Endothelial cell (in vitro differentiated cells): ENCODE results near the gene OSBP2. TPM values are rescaled to one million over a fixed set of nuclear protein-coding genes. Genes with fewer than 3 reads are reported as not detected.

Experiments
- DNase-seq: peaks from one replicate; pipeline ENCODE4 v3.0.0; 2021; ENCODE audit warnings: low spot score
- H3K27ac Mint-ChIP-seq: one replicate; pipeline ENCODE4 v1.8.0; 2021; ENCODE audit warnings: mixed read lengths, inconsistent platforms; ENCODE audit not compliant: unreplicated experiment
- H3K27me3 Mint-ChIP-seq: one replicate; pipeline ENCODE4 v1.8.0; 2021; ENCODE audit warnings: mild to moderate bottlenecking, moderate library complexity, mixed read lengths, inconsistent platforms; ENCODE audit not compliant: unreplicated experiment
- H3K36me3 Mint-ChIP-seq: one replicate; pipeline ENCODE4 v1.8.0; 2021; ENCODE audit warnings: mild to moderate bottlenecking, low read depth, mixed read lengths, inconsistent platforms; ENCODE audit not compliant: unreplicated experiment
- H3K4me1 Mint-ChIP-seq: one replicate; pipeline ENCODE4 v1.8.0; 2021; ENCODE audit warnings: mild to moderate bottlenecking, mixed read lengths, inconsistent platforms; ENCODE audit not compliant: unreplicated experiment
- H3K4me3 Mint-ChIP-seq: one replicate; pipeline ENCODE4 v1.8.0; 2021; ENCODE audit warnings: mild to moderate bottlenecking, mixed read lengths, inconsistent platforms; ENCODE audit not compliant: unreplicated experiment
- H3K9me3 Mint-ChIP-seq: one replicate; pipeline ENCODE4 v1.8.0; 2021; ENCODE audit warnings: mixed read lengths, inconsistent platforms; ENCODE audit not compliant: unreplicated experiment
- total RNA-seq: library from RNA; stranded (reverse); fragmentation: NEBNext Ultra II Directional; extraction: Animal tissue kit (Norgen Biotek cat#: 25700); gene quantifications from one replicate; pipeline ENCODE4 v1.2.1, GENCODE V29; 2021; ENCODE audit not compliant: unreplicated experiment
- TF ChIP-seq, protein P1 (sequence below): fragments of 200-600 bp; sonication (generic); IDR thresholded peaks from one replicate; pipeline ENCODE4 v1.5.0; 2021; ENCODE audit warnings: antibody characterized with exemption; ENCODE audit not compliant: unreplicated experiment

The OSBP2 gene
- total RNA-seq, 1 donor from 2014 or later: 3.0 TPM

DNA sequence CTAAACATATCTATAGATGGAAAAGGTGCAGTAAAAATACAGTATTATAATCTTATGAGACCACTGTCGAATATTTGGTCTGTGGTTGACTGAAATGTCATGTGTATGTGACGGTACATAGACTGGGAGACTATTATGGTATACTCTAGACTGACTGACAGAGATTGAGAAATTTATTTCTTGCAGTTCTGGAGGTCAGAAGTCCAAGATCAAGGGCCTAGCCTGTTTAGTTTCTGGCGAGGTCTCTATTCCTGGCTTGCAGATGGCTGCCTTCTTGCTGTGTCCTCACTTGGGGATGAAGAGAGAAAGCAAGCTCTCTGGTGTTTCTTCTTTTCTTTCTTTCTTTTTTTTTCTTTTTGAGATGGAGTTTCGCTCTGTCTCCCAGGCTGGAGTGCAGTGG, 7.3 kb upstream of the OSBP2 start:
- TF ChIP-seq, protein P1, sequence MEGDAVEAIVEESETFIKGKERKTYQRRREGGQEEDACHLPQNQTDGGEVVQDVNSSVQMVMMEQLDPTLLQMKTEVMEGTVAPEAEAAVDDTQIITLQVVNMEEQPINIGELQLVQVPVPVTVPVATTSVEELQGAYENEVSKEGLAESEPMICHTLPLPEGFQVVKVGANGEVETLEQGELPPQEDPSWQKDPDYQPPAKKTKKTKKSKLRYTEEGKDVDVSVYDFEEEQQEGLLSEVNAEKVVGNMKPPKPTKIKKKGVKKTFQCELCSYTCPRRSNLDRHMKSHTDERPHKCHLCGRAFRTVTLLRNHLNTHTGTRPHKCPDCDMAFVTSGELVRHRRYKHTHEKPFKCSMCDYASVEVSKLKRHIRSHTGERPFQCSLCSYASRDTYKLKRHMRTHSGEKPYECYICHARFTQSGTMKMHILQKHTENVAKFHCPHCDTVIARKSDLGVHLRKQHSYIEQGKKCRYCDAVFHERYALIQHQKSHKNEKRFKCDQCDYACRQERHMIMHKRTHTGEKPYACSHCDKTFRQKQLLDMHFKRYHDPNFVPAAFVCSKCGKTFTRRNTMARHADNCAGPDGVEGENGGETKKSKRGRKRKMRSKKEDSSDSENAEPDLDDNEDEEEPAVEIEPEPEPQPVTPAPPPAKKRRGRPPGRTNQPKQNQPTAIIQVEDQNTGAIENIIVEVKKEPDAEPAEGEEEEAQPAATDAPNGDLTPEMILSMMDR: no peak
- Mint-ChIP-seq H3K4me1 (no peaks in the 10 kb centered on the region), H3K27ac (no peak overlapping the region), H3K4me3 (no peak overlapping the region), H3K27me3 (no peaks in the 10 kb centered on the region), H3K36me3 (no peaks in the 10 kb centered on the region), H3K9me3 (no peaks in the 10 kb centered on the region)
- no peak for DNase-seq

DNA sequence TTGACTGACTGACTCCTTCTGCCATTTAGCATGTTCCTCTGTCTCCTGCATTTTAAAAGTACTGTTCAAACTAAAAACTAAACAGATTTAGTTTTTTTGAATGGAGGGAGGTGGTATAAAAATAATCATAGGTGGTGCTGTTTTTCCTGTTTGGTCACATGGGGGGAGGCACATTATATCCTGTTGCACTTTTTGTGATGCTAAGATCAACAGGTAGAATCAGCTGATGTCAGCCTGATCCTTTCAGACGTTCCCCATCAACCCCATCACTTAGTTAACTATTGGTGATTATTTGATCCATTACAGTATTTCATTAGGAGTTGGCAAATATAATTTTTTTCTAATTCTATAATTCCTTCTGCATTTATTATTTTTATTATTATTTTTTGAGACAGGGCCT, 5.1 kb upstream of the OSBP2 start:
- Mint-ChIP-seq H3K36me3 (no peaks in the 10 kb centered on the region), H3K4me3 (no peak overlapping the region), H3K27me3 (no peaks in the 10 kb centered on the region), H3K9me3 (no peaks in the 10 kb centered on the region), H3K27ac (no peak overlapping the region), H3K4me1 (no peaks in the 10 kb centered on the region)
- DNase-seq: no peak
- TF ChIP-seq, protein P1: no peak

DNA sequence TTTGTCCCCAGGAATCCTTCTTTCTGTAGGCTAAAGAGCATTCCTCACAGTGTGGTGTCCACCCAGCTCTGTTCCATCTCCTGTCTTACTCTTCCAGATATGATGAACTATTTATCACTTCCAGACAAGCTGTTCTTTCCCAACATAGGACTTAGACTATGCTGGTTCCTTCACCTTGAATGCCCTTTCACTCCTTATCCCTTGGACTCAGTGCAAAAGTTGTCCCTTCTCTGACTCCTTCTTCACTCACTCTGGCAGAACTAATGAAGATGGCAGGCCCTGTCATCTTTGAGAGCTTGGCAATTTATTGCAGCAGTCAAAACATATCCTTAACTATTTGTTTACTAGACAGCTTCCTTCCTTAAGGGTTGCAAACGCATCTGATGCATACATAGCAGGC, 3.5 kb upstream of the OSBP2 start:
- TF ChIP-seq, protein P1: no peak
- H3K4me3 Mint-ChIP-seq: no peak overlapping the region
- H3K27me3 Mint-ChIP-seq: peaks cover 9% of the 10 kb centered on the region
- H3K27ac Mint-ChIP-seq: no peak overlapping the region
- no peaks in the 10 kb centered on the region for H3K9me3 Mint-ChIP-seq
- no peaks in the 10 kb centered on the region for H3K36me3 Mint-ChIP-seq
- no peak for DNase-seq
- H3K4me1 Mint-ChIP-seq: peaks cover 7% of the 10 kb centered on the region

DNA sequence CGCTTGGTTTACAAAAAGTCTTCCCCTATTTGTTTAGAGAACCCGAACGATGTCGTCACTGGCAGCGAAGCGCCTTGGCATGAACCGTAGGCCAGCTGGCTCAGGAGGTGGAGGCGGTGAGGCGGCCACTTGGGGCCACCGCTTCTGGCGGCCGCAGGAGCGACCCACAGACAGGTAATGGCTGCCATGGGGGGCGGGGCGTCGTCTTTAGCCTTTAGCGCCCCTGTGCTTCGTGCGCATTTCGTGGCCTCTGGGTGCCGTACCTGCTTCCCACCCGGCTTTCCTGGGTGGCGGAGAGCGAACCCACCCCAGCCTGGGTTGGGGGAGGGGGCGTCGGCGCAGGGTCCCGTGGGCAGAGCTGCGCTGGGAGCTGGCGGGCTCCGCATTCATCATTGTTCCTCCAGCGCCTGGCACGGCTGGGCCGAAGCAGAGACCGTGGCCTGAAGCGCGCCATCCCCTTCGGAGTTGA, 469 bp upstream of the OSBP2 start:
- peak; percentile 33 for DNase-seq
- Mint-ChIP-seq H3K9me3 (no peaks in the 10 kb centered on the region), H3K4me1 (peaks cover 7% of the 10 kb centered on the region), H3K36me3 (no peaks in the 10 kb centered on the region), H3K27me3 (peaks cover 9% of the 10 kb centered on the region), H3K4me3 (peak overlapping the region; percentile 89), H3K27ac (no peak overlapping the region)
- TF ChIP-seq, protein P1: no peak

DNA sequence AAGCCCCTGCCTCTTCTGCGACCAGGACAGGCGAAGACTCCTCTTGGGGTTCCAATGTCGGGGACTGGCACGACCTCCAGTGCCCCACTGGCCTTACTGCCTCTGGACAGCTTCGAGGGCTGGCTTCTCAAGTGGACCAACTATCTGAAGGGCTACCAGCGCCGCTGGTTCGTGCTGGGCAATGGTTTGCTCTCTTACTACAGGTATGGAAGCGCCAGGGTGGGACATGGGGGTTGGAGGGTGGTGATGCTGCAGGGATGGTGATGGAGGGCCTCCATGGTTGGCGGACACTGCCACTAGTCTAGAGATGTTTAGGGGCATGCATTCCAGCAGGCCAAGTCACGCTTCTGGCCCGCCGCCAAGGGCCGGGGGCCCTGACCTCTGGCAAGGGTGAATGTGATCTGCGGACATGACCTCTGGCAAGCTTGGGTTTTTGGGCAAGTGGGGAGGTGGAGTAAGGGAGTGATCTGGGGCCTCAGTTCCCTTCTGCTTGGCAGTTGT, 727 bp downstream of the OSBP2 start:
- TF ChIP-seq, protein P1: no peak
- H3K4me3 Mint-ChIP-seq: peak overlapping the region; percentile 87
- H3K27ac Mint-ChIP-seq: no peak overlapping the region
- no peak for DNase-seq
- H3K9me3 Mint-ChIP-seq: no peaks in the 10 kb centered on the region
- H3K27me3 Mint-ChIP-seq: peaks cover 9% of the 10 kb centered on the region
- peaks cover 7% of the 10 kb centered on the region for H3K4me1 Mint-ChIP-seq
- H3K36me3 Mint-ChIP-seq: no peaks in the 10 kb centered on the region
